HG03064 (cell line): ENCODE measurements around the gene SFXN3.
A peak's percentile ranks its signal among the peaks of the same experiment; 100 is the strongest.

ENCODE experiments used
- ATAC-seq: cut with Tn5 transposase; IDR thresholded peaks from one replicate; pipeline ENCODE4 v1.9.1; 2021; ENCODE audit warnings: low read depth; ENCODE audit not compliant: unreplicated experiment

The SFXN3 gene

GRCh38 chr10:100999742-101000126 lies 31.3 kb upstream of the SFXN3 start, which contains the start of gene LZTS2:
Gene LZTS2, plus strand, starts transcription at chr10:100999808. Its CDS starts 2,731 bp downstream, at chr10:101002539.
- ATAC-seq, result no peak

- ATAC-seq, result no peak
Observed at GRCh38 chr10:101000127-101000914, 30.7 kb upstream of the SFXN3 start.

- no peak for ATAC-seq
Observed at GRCh38 chr10:101000915-101001658, 29.9 kb upstream of the SFXN3 start.

GRCh38 chr10:101001659-101002035 lies 29.4 kb upstream of the SFXN3 start:
- no peak for ATAC-seq

- no peak for ATAC-seq
Observed at GRCh38 chr10:101002456-101002855, 28.6 kb upstream of the SFXN3 start.

- ATAC-seq, result no peak
Observed at GRCh38 chr10:101003639-101004206, 27.3 kb upstream of the SFXN3 start.

- ATAC-seq, result no peak
Observed at GRCh38 chr10:101005361-101005760, 25.7 kb upstream of the SFXN3 start.

- no peak for ATAC-seq
Observed at GRCh38 chr10:101005869-101006567, 25.0 kb upstream of the SFXN3 start.

- no peak for ATAC-seq
Observed at GRCh38 chr10:101006593-101007098, 24.4 kb upstream of the SFXN3 start.

GRCh38 chr10:101007099-101007711 lies 23.8 kb upstream of the SFXN3 start:
- no peak for ATAC-seq

- no peak for ATAC-seq
Observed at GRCh38 chr10:101007915-101008822, 22.9 kb upstream of the SFXN3 start.

GRCh38 chr10:101008823-101009423 lies 22.1 kb upstream of the SFXN3 start:
- ATAC-seq, result no peak

GRCh38 chr10:101010329-101010728 lies 20.7 kb upstream of the SFXN3 start:
- no peak for ATAC-seq

GRCh38 chr10:101011517-101012423 lies 19.3 kb upstream of the SFXN3 start:
- ATAC-seq, result no peak

- ATAC-seq, result peak; percentile 85
Observed at GRCh38 chr10:101012525-101013364, 18.3 kb upstream of the SFXN3 start.

GRCh38 chr10:101013365-101013825 lies 17.6 kb upstream of the SFXN3 start:
- ATAC-seq, result no peak
